Cardiac atrium fibroblast (primary cell): ENCODE measurements around the gene OTX1. TPM values are rescaled to one million over a fixed set of nuclear protein-coding genes. Genes with fewer than 3 reads are reported as not detected.

Source experiments
- total RNA-seq: library from RNA; depleted of rRNA; stranded (reverse); fragments of >200 nt; gene quantifications from 2 replicates; pipeline ENCODE4 v1.2.3, GENCODE V29; 2015

OTX1 gene
- total RNA-seq: not detected in 2 replicates

GRCh38 chr2:63050334-63051041, at the start of gene OTX1:
Gene OTX1, plus strand, starts transcription at chr2:63050830. Its CDS starts 2,161 bp downstream, at chr2:63052991.

